ENCODE measurements around the gene NARF.

NARF gene

GRCh38 chr17:82479602-82480001 lies 21.1 kb downstream of the NARF start:
- DNase-seq, result no peak

GRCh38 chr17:82480318-82480717 lies 21.8 kb downstream of the NARF start:
- DNase-seq, result no peak

GRCh38 chr17:82483204-82483660 lies 24.7 kb downstream of the NARF start:
- no peak for DNase-seq

GRCh38 chr17:82483836-82484235 lies 25.3 kb downstream of the NARF start:
- no peak for DNase-seq

- DNase-seq, result no peak
Measured at GRCh38 chr17:82486231-82487094, 27.9 kb downstream of the NARF start.

- no peak for DNase-seq
Measured at GRCh38 chr17:82487910-82488309, 29.4 kb downstream of the NARF start.

GRCh38 chr17:82489117-82489516 lies 30.6 kb downstream of the NARF start:
- DNase-seq, result no peak

- no peak for DNase-seq
Measured at GRCh38 chr17:82489851-82490511, 31.4 kb downstream of the NARF start.

- DNase-seq, result no peak
Measured at GRCh38 chr17:82490512-82491195, 32.1 kb downstream of the NARF start.

- DNase-seq, result no peak
Measured at GRCh38 chr17:82491196-82491530, 32.6 kb downstream of the NARF start.

GRCh38 chr17:82491533-82491932 lies 33.0 kb downstream of the NARF start:
- no peak for DNase-seq

- no peak for DNase-seq
Measured at GRCh38 chr17:82492643-82493225, 34.2 kb downstream of the NARF start.

- DNase-seq, result no peak
Measured at GRCh38 chr17:82493226-82493781, 34.8 kb downstream of the NARF start.

GRCh38 chr17:82494236-82495055 lies 35.9 kb downstream of the NARF start:
- DNase-seq, result peak; percentile 88

GRCh38 chr17:82495844-82496528 lies 37.4 kb downstream of the NARF start:
- no peak for DNase-seq

- DNase-seq, result peak; percentile 96
Measured at GRCh38 chr17:82496529-82497434, 38.2 kb downstream of the NARF start.

- DNase-seq, result peak; percentile 55
Measured at GRCh38 chr17:82497483-82498405, 39.2 kb downstream of the NARF start.

GRCh38 chr17:82502207-82502606 lies 43.7 kb downstream of the NARF start:
- no peak for DNase-seq

- DNase-seq, result no peak
Measured at GRCh38 chr17:82503094-82503727, 44.7 kb downstream of the NARF start.
